GM21526 (cell line): ENCODE measurements around the gene GRIA4.
A peak's percentile ranks its signal among the peaks of the same experiment; 100 is the strongest.
"Not testable (repeated sequence)": the region's sequence is repeated elsewhere in the genome, so short reads cannot be mapped to it uniquely, and the experiment has no call there.

Experiments
- ATAC-seq: cut with Tn5 transposase; IDR thresholded peaks from one replicate; pipeline ENCODE4 v1.9.1; 2021; ENCODE audit warnings: moderate library complexity; ENCODE audit not compliant: unreplicated experiment, low FRiP score

The GRIA4 gene

DNA sequence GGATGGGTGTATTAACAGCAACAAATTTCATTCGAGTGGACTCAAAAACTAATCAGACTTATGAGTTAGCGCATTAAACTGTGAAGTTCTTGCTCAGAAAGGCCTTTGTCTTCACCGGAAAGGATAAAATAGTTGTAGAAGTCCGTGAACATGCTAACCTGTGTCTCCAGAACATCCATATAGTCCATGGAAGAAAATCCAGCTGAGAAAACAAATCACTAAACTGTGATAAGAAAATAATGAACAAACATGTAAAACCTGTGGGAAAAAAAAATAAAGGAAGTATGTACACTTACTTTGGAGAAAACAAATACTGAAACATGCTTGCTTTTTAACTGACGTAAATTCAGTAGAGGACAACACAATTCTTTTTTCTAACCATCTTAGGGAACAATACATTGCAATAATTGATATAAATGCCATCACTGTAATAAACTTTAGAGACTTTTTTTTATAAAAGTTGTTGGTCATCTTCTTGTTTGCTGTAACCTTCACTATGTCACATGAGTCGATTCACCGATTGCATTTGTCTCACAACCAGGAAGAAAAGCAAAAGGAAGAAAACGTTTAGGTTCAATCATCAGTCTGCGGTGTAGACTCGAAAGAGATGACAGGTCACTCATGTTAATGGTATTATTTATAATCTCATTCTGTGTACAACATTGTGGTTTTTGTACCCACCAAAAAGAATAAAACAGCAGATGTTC lies 370.3 kb downstream of the GRIA4 start:
- ATAC-seq, result no peak

GRCh38 chr11:105986554-105986953 lies 376.7 kb downstream of the GRIA4 start:
- ATAC-seq, result no peak

DNA sequence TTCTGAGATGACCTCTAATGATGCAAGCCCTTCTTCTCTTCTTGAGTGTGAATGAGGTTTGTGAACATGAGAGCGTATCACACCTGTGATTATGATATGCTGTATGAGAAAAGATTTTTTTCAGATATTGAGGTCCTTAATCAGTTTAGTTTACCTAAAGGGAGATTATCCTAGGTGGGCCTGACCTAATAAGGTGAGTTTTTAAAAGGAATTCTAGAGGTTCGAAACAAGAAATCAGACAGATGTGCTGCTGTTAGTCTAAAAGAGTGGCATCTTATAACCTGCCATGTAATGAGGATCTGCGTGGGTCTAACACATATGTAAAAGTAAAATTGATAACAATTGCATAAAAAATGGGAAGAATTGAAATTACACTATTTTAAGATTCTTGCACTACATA lies 378.3 kb downstream of the GRIA4 start:
- ATAC-seq, result no peak

DNA sequence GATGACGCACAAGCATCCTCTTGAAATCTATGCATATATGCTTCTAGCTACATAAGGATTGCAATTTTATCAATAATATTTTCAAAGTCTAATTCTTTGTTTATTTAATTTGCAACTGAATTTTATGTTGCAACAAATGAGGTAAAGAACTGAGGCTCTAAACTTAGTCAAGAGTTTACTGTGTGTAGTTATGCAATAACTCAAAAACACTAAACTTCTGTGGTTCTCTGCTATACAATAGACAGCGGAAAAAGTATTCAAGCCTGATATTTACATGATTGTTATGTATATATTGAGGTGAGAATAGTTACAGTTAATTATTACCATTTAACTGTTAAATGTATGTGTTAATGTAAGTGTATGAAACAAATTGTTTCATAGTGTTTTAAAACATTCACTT lies 379.3 kb downstream of the GRIA4 start:
- no peak for ATAC-seq

- ATAC-seq, result no peak
Measured at GRCh38 chr11:105991888-105992287, 382.0 kb downstream of the GRIA4 start.

DNA sequence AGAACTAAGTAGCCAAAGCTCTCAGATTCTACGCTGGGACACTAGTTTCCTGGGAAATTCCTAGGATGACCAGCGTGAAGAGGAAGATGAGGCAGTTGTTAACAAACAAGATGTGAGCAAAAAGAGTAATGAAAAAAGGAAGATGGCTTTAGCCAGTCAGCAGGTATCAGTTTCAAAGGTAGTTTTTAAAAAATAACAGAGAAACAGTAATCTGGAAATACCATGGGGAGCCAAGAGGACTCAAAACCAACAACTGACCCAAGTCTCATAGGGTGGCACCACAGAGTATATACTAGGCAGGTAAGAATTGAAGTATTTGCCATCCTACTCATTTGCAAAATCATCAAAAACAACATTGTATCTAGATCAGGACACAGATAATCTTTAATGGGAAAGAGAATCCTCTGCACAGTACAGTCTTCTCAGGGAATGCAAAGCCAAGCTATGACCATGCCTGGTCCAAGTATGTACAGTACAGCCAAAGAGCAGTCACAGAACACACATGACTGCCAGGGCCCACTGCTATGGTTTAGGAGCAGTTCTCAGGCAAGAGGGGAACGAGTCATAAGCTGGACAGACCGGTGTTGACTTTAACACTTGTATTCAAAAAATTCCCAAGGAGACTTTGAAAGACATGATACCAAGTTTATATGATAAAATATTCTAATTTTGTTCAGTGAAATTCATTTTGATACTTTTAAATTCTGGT lies 391.6 kb downstream of the GRIA4 start:
- ATAC-seq, result no peak

DNA sequence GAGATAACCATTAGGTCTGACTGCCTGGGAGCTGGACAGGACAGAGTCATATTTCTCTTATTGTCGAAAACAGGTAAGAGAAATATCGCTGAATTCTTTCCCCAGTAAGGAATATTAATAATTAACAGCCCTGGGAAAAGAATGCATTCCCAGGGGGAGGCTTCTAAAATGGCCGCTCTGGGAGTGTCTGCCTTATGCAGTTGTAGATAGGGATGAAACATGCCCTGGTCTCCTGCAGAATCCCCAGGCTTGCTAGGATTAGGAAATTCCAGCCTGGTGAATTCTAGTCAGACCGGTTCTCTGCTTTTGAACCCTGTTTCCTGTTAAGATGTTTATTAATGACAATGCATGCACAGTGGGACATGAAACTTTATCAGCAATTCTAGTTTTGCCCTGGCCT lies 393.2 kb downstream of the GRIA4 start:
- not testable (repeated sequence) for ATAC-seq

GRCh38 chr11:106011481-106011880 lies 401.6 kb downstream of the GRIA4 start:
- no peak for ATAC-seq

GRCh38 chr11:106012744-106013143 lies 402.9 kb downstream of the GRIA4 start:
- ATAC-seq, result no peak

GRCh38 chr11:106014035-106014434 lies 404.2 kb downstream of the GRIA4 start:
- ATAC-seq, result no peak

- no peak for ATAC-seq
Measured at GRCh38 chr11:106014620-106015019, 404.7 kb downstream of the GRIA4 start.

GRCh38 chr11:106015066-106015465 lies 405.2 kb downstream of the GRIA4 start:
- ATAC-seq, result no peak

GRCh38 chr11:106017093-106017492 lies 407.2 kb downstream of the GRIA4 start:
- no peak for ATAC-seq

DNA sequence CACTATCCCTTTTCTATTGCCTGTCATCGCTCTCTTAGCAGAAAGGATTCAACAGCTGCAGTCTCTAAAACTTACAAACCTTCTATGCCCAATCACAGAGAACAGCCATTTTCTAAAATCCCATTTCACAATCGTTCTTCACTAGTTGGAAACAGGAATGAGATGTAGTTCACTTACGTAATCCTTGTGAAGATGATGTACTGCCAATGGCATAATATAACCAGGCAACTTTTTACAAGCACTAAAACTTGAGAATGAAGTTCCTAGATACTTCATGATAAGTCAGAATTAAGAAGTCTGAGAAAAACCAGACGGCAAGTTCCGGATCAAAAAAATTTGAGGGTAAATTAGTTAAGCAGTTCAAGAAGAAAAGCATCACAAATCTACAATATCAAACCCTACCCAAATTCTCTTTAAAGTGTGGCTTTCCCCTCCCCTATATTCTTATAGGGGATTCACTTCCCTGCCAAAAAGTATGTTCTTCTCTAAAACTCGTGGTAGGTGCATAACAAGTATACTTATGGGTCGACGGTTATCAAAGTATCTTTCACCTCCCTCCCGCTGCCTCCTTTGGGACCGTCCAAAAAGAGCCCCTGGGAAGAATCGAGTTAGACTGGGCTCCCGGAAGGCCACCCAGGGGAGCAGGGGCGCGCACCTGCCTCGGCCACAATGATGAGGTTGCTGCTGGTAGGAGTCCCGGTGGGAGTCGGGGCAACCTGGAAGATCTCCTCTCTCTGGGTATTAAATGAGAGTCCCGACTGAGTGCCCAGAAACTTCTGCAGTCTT lies 411.5 kb downstream of the GRIA4 start:
- ATAC-seq, result peak; percentile 19

GRCh38 chr11:106021967-106022794 lies 412.3 kb downstream of the GRIA4 start, which contains the start of gene MSANTD4:
MSANTD4 (minus strand) TSS chr11:106022240; CDS start chr11:106010917, 11,323 bp downstream.
- peak; percentile 99 for ATAC-seq

DNA sequence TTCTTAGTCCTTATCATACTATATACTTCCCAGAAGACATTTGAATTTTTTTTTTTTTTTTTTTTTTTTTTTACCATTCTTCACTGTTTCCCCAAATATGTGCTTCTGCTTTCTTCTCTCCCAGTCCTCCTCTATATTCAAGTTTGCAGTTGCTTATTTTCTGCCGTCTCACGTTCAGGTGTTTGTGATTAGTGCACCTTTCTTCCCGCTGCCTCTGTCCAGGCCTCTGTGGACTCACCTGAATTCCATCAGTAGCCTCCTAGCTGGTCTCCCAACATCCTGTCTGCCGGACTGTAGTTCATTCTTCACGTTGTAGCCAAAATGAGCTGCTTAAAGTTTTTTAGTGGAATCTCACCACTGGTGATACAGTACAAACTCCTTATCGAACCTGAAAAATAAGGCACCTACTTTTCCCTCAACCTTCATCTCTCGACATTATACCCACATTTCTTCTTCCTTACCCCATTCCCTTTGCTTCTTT lies 413.0 kb downstream of the GRIA4 start:
- no peak for ATAC-seq

DNA sequence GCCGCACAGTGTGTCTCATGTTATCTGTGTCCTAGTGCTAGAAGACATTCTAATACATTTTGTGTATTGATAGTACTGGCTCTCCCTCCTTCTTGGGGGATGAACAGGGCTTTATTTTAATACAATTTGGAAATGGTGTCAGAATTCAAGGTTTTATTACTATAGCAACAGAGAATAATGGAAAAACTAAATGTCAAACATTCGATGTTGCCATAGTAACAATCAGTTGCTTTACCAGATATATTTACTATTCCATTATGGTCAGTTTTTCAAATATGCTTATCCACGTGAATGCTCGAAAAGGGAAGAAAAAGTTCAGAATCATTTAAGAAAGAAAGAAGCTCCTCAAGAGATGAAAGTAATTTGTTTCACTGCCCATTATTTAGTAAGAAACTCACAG lies 420.7 kb downstream of the GRIA4 start:
- no peak for ATAC-seq

GRCh38 chr11:106031202-106031810 lies 421.4 kb downstream of the GRIA4 start:
- ATAC-seq, result no peak
